Measurements from ENCODE around the gene CORO7.

The CORO7 gene

GRCh38 chr16:4341250-4341649 lies 75.1 kb downstream of the CORO7 start:
- in situ Hi-C loops (cut with HindIII; ENCODE audit: low sequenced_read_pairs) = no loop called here
- no peak for TF ChIP-seq CTCF (IDR thresholded peaks at IDR 0.05; ENCODE audit: low read depth, low read length)
- no peak overlapping the region for H3K4me3 ChIP-seq (ENCODE audit: low read depth, low read length)

GRCh38 chr16:4340443-4340842 lies 76.0 kb downstream of the CORO7 start:
- no peak for TF ChIP-seq CTCF (IDR thresholded peaks at IDR 0.05; ENCODE audit: low read depth, low read length)
- no peak for DNase-seq (ENCODE audit: low read depth, low spot score)
- H3K4me3 ChIP-seq (ENCODE audit: low read depth, low read length) = no peak overlapping the region
- in situ Hi-C loops (cut with HindIII; ENCODE audit: low sequenced_read_pairs) = no loop called here

More at GRCh38 chr16:4341250-4341649, 75.1 kb downstream of the CORO7 start:
- no peak for DNase-seq (ENCODE audit: low read depth, low spot score)

DNA sequence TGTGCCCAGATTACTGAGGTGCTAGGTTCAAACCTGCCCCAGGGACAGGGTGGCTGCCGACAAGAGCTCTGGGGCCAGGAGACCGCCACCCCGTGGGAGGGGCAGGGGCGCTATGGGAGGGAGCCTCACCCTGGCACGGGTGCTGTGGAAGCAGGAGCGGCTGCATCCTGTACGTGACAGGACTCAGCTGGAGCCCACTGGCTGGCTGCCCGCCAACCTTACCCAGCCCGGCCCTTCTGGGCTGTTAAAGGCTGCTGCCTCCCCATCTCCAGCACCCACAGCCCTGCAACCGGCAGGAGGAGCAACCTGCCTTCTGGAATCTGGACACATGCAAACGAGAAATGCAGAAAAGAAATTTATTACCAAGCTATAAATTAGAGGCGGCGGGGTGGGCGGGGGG lies 76.5 kb downstream of the CORO7 start:
- TF ChIP-seq CTCF (IDR thresholded peaks at IDR 0.05; ENCODE audit: low read depth, low read length) = no peak
- DNase-seq (ENCODE audit: low read depth, low spot score) = peak; percentile 31
- in situ Hi-C loops (cut with HindIII; ENCODE audit: low sequenced_read_pairs) = no loop called here
- H3K4me3 ChIP-seq (ENCODE audit: low read depth, low read length) = no peak overlapping the region

- no peak for DNase-seq (ENCODE audit: low read depth, low spot score)
- TF ChIP-seq CTCF (IDR thresholded peaks at IDR 0.05; ENCODE audit: low read depth, low read length) = no peak
- in situ Hi-C loops (cut with HindIII; ENCODE audit: low sequenced_read_pairs) = no loop called here
- no peak overlapping the region for H3K4me3 ChIP-seq (ENCODE audit: low read depth, low read length)
Measured at GRCh38 chr16:4339455-4339854, 76.9 kb downstream of the CORO7 start.

GRCh38 chr16:4338712-4339299 lies 77.6 kb downstream of the CORO7 start:
- in situ Hi-C loops (cut with HindIII; ENCODE audit: low sequenced_read_pairs) = no loop called here

GRCh38 chr16:4338125-4338582 lies 78.2 kb downstream of the CORO7 start:
- no peak for DNase-seq (ENCODE audit: low read depth, low spot score)
- in situ Hi-C loops (cut with HindIII; ENCODE audit: low sequenced_read_pairs) = no loop called here
- H3K4me3 ChIP-seq (ENCODE audit: low read depth, low read length) = no peak overlapping the region
- no peak for TF ChIP-seq CTCF (IDR thresholded peaks at IDR 0.05; ENCODE audit: low read depth, low read length)

More at GRCh38 chr16:4338712-4339299, 77.6 kb downstream of the CORO7 start:
- H3K4me3 ChIP-seq (ENCODE audit: low read depth, low read length) = no peak overlapping the region
- no peak for DNase-seq (ENCODE audit: low read depth, low spot score)
- no peak for TF ChIP-seq CTCF (IDR thresholded peaks at IDR 0.05; ENCODE audit: low read depth, low read length)

Measured in astrocyte of the spinal cord (primary cell).